ENCODE data around the gene PXYLP1.
A peak's percentile ranks its signal among the peaks of the same experiment; 100 is the strongest.
"Not testable (repeated sequence)": the region's sequence is repeated elsewhere in the genome, so short reads cannot be mapped to it uniquely, and the experiment has no call there.

The PXYLP1 gene

DNA sequence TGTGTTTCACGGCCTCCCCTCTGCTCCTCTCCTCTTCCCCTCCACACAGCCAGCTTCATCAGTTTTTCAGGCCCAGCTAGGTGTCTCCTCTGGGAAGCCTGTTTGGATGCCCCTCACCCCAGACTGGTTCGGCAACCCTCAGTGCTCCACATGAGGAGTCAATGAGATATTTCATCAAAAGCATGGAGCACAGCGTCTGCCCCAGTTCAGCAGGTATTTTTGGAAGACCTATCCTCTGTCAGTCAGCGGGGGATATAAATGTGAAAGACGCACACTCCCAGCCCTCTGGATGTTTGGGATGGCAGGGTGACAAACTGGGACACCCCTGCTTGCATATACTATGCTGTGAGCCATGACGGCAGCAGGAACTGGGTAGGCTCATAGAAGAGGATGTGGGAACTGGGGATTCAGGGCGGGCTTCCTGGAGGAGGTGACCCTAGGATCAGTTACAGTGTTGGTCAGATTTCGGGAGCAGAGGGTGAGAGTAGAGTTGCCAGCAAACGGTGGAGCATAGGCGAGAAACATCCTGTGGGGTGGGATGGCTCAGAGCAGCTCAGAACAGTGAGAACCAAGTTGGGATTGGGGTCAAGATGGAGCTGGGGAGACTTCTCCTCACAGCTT lies 42.9 kb downstream of the PXYLP1 start:
- no peak for DNase-seq

DNA sequence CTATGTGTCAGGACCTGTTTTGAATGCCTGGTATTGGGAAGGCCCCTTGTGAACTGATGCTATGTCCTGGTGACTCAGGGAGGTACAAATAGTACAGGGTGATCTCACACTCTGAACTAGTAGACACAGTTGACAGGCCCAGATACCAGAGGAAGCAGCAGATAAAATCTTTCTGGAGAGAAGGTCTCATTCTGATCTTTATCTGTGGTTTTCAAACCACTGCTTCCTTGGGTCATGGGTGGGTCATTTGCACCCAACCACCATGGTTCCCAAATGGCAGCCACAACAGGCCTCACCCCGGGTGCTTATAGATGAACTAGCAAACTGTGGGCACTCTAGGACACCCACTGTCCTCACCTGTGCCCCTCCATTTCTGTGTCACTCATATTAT lies 43.4 kb downstream of the PXYLP1 start:
- DNase-seq: no peak

DNA sequence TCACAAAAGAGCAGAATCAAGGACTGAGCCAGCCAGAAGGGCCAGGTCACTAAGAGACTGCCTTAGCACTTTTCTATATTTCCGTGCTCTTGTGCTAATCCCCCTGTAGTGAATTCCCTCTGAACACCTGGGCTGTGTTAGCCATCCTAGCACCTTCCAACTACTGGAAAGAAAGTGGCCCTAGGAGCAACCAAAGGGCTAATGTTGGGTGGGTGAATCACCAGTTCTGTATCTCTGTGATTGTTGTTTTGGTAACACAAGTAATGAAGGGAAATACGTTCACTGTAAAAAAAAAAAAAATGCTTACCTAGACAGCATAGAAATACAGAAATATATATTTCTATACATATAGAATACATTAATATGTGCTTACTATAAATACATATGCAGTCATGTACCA lies 43.9 kb downstream of the PXYLP1 start:
- no peak for DNase-seq

DNA sequence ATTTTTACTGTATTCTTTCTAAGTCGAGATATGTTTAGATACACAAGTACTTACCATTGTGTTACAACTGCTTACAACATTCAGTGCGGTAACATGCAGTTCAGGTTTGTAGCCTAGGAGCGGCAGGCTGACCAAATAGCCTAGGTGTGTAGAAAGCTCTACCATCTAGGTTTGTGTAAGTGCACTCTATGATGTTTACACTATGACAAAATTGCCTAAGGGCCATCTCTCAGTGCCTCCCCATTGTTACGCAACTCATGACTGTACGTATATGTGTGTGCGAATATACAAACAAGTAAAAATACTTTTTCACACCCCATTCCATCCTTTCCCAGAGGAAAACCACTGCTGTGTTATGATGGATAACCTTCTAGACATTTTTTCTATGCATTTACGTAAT lies 44.3 kb downstream of the PXYLP1 start:
- DNase-seq: no peak

GRCh38 chr3:141276398-141276797 lies 44.8 kb downstream of the PXYLP1 start:
- DNase-seq: no peak

- no peak for DNase-seq
Measured at GRCh38 chr3:141277451-141277850, 45.8 kb downstream of the PXYLP1 start.

DNA sequence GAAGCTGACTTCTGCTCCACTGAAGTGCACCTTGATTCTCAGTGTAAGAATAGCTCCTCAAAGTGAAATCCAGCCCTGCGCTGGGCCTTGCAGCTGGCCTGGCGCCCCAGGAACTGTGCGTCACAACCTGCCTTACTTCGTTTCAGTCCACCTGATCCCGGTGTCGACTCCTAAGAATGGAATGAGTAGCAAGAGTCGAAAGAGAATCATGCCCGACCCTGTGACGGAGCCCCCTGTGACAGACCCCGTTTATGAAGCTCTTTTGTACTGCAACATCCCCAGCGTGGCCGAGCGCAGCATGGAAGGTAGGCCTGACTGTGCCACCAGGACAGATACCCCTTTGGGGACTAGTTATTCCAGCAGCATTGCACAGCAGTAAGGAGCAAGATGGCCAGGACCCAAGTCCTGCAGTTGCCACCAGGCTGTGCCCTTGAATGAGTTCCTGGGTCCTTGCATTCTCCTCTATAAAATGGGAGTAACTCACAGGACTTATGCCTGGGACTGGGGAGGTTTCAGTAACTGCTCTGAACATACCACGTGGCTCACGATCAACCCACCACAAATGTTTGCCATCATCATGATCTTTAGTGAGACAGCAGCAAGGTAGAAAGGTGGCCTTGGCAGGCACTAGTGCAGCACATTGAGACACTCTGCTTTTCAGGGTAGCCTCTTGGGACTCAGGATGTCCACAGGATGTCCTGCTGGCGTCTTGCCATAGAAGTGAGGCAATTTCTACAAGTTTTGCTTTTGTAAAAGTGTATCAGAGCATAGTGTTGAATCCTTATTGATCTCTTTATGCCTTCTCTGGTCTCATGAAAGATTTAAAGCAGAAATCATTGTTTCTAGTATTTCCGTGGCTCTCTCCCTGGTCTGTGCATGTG lies 46.8 kb downstream of the PXYLP1 start:
- DNase-seq: no peak

- peak; percentile 28 for DNase-seq
Measured at GRCh38 chr3:141279077-141279967, 47.7 kb downstream of the PXYLP1 start.

DNA sequence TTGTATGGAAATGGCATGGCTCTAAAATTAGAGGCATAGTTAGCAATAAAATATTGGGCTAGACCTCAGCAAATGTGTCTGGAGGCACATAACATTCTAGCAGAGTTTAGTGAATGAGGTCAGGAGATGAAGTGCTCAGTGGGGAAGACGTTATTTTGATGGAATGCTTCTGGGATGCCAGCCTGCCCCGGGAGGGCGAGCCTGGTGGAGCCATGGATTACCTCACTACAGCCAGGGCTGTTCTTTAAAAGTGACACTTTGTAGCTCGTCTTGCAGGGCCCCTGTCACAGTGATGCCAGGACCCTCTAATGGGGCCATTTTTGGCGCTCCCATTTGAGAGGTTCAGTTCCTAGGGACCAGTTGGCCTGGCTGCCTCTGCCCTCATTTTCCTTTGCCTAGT lies 48.5 kb downstream of the PXYLP1 start:
- no peak for DNase-seq

DNA sequence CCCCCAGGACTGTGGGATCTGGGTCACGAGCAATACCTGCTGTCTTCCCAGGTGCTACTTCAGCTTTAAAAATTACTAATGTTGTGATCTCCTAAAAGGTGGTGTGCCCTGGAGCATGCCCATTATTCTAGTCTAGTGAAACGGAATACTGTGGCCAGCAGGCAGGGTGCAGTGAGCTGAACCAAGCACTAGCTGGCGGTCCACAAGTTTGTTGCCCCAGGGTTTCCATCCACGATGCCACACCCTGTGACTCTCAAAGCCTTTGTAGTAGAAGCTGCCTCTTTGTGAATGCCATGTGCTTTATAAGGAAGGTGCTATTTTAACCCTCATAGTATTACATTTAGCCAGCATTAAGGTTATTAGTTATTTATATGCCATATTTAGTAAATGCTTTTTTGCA lies 49.1 kb downstream of the PXYLP1 start:
- DNase-seq: no peak

DNA sequence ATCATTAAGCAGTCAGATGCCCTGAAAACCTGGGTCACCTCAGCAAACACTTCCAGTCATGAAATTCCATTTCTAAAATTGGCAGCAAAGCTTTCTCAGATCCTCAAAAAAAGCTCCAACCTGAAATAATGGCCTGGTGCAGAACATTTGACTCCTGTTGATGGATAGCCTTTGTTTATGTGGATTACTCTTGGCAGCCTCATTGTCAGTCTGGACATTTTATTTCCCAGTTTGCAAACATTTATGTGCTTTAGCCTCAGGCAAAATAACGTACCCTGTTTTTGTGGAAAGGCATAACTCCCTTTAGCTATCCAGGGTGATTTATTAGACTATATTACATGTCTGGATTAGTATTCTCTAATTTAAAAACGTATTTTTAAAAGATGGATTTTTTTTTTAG lies 53.9 kb downstream of the PXYLP1 start:
- no peak for DNase-seq

DNA sequence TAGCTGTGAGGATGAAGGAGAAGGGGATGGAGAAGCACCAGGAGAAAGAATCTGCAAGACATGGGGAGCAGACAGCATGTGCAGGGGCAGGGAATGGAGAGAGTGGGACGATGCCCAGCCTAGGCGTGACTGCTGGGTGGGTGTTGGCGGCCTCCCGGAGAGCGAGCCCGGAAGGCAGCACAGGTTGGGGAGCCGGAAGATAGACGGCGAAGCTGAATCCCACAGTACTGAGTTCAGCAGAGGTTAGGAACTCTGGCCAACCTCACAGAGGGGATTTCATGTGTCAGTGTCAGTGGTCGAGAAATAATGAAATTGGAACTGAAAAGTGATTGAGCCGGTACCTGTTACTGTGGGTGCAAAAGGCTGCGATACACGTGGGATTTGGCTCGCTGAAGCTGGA lies 55.2 kb downstream of the PXYLP1 start:
- DNase-seq: no peak

DNA sequence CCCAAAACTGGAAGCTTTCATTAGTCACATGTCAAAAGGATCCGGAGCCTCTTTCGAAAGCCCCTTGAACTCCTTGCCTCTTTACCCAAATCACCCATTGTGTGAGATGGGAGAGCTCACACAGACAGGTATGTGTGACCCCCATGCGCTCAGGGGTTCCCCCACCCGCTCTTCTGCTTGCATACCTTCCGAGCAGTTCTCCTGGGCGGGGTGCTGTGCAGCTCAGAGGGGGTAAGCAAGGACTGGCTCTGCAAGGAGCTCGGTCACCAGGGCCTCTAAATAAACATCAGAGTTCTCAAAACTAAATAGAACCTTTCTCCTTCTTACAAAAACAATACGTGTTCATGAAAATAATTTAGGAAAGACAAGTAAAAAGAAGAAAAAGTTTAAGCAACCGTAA lies 55.7 kb downstream of the PXYLP1 start:
- DNase-seq: no peak

- no peak for DNase-seq
Measured at GRCh38 chr3:141288336-141288990, 56.8 kb downstream of the PXYLP1 start.

DNA sequence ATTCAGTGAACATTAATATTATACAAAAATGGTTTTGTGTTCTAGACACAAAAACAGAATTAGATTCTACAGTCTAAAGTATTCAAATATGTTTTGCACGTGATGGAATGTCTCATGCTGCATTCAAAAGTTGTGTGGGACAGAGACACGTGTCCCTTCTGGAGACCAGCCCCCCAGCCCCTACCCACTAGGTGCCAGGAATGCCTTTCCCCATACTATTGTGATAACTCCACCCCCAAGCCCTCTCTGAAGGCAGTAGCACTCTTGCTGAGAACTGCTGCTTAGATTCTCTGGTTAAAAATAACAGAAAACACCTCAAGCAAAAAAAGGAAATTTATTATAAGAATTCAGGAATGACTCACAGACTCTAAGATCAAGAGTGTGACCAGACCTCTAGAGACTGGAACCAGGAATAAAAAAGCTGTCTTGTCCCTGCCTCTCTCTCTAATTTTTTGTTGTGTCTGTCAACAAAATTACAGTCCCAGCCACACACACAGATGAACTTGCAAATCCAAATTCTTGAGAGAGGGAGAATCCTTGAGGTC lies 57.7 kb downstream of the PXYLP1 start:
- DNase-seq: no peak

DNA sequence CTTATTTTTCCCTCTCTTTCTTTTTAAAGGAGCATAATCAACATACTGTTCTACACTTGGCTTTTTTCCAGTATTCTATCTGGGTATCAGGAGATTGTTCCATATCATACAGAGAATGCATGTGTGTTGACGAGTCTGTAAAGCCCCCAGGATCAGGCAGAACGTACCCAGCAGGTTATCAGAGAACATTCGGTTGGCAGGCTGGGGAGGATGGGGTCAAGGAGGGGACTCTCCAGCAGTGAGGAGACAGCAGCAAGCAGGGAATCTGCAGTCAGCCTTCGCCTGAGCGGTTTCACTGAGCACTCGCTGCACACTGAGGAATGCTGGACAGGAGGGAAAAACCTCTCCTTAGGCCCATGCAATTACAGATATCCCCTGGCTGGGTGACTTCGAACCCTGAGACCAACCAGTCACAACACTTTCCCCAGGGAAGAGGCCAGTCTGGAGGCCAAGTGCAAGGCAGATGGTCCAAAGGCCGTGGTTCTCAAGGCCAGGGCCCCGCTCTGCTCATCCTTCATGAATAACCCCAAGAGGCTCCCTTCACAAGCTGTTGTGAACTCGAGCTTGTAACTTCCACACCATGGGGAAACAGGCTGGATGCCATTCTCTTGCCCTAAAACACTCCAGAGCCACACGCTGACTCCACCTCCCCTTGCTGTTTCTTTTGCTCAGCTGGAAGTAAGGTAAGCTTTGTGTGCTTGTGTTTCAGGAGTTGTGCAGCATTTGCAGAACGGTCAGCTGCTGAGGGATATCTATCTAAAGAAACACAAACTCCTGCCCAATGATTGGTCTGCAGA lies 60.1 kb downstream of the PXYLP1 start:
- no peak for DNase-seq

DNA sequence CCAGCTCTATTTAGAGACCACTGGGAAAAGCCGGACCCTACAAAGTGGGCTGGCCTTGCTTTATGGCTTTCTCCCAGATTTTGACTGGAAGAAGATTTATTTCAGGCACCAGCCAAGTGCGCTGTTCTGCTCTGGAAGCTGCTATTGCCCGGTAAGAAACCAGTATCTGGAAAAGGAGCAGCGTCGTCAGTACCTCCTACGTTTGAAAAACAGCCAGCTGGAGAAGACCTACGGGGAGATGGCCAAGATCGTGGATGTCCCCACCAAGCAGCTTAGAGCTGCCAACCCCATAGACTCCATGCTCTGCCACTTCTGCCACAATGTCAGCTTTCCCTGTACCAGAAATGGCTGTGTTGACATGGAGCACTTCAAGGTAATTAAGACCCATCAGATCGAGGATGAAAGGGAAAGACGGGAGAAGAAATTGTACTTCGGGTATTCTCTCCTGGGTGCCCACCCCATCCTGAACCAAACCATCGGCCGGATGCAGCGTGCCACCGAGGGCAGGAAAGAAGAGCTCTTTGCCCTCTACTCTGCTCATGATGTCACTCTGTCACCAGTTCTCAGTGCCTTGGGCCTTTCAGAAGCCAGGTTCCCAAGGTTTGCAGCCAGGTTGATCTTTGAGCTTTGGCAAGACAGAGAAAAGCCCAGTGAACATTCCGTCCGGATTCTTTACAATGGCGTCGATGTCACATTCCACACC lies 60.9 kb downstream of the PXYLP1 start:
- no peak for DNase-seq

DNA sequence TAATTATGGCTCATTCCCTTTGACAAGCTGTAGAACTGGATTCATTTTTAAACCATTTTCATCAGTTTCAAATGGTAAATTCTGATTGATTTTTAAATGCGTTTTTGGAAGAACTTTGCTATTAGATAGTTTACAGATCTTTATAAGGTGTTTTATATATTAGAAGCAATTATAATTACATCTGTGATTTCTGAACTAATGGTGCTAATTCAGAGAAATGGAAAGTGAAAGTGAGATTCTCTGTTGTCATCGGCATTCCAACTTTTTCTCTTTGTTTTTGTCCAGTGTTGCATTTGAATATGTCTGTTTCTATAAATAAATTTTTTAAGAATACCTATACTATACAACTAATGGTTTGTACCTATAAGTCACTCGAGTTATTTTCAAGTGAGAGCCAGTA lies 62.7 kb downstream of the PXYLP1 start:
- peak; percentile 71 for DNase-seq

GRCh38 chr3:141294848-141295247 lies 63.2 kb downstream of the PXYLP1 start:
- peak; percentile 82 for DNase-seq

- DNase-seq: not testable (repeated sequence)
Measured at GRCh38 chr3:141300426-141300825, 68.8 kb downstream of the PXYLP1 start.

Measured in OCI-M1 (cell line).